NCI-H748 (cell line): ENCODE data around the gene B3GALT5.
"Not testable (repeated sequence)": the region's sequence is repeated elsewhere in the genome, so short reads cannot be mapped to it uniquely, and the experiment has no call there.

Experiments used
- DNase-seq: peaks from one replicate; lab custom pipeline; 2025; ENCODE audit not compliant: unreplicated experiment; lab: John Stamatoyannopoulos, UW

The B3GALT5 gene

GRCh38 chr21:39666026-39666425, 53.3 kb downstream of the B3GALT5 start:
- no peak for DNase-seq

DNA sequence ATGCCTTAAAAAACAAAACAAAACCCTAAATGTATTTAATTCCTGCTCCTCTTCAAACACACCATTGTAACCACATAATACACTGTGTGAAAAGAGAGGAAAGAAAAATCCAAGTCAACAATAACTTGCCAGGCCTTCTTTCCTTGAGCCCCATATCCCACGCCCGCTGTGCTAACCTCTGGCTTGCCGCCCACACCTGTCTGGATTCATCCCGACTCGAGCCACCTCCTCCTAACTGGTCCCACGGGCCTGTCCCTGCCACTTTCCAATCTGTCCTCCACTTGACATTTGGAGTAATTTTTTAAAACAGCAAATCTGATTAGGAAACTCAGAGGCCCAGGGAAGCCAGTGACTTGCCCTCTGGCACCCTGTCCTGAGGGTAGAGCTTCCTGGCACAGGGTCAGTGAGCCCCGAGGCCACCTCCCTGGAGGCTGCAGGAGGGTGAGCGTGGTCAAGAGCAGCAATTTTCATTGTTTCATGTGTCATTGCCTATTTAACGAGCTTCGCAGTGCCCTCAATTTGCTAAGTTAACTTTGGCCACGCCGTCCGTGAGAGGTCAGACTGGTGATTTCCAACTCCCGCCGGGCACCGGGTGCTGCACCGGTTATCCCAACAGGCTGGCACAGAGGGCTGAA, 54.1 kb downstream of the B3GALT5 start:
- no peak for DNase-seq

DNA sequence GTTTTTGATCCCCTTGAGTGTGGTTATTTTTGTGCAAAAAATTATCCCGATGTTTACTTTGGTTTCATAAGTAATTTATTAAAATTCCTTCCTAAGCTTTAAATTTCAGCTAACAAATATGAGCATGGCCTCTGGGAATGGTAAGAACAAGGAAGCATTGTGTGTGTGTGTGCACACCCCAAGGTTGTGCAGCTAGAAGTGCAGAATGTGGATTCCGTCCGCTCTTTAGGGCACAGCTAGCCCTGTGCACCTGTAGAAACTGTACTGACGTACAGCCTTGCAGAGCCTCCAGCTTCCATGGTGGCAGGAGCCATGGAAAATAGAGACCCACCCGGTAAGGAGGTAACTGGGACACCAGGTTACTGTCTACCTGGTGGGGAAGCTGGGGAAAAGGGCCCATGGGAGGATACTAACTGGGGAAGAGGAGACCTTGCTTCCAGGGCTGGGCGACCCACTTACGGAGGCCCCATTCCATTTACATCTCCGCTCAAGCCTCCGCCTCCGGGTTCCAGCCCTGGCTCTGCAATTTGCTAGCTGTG, 54.7 kb downstream of the B3GALT5 start:
- no peak for DNase-seq

- no peak for DNase-seq
These were observed 55.6 kb downstream of the B3GALT5 start for GRCh38 chr21:39668369-39668768.

GRCh38 chr21:39669485-39669884, 56.7 kb downstream of the B3GALT5 start:
- peak; percentile 65 for DNase-seq

DNA sequence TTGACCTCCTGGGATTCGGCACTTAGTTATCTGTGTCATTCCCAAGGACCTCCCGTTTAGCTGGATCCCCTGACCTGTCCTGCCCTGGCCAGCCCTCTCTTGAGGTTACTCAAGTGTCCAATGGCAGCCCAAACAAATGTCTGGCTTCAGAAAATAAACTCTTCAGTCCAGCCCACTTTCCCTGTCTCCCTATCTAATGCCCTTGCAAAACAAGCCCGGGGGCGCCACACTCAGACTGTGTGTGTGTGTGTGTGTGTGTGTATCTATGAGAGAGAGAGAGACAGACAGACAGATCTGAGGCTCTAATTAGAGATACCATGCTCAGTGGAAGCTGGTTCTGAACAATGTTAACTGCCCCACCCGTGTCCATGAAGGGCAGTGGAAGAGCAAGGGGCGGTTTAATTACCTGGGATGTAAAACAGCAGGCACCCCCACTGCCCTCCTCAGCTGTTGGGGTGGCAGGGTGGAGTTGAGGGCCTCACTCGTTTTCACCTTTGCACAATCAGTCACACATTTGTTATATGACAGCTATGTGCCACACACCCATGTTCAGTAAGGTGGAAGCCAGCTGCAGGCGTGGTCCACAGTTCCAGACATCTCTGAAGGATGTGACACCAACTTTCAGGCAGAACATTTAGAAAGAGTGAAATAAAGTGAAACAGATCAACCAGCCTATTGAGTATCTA, 57.4 kb downstream of the B3GALT5 start:
- peak; percentile 56 for DNase-seq

- peak; percentile 86 for DNase-seq
These were observed 58.0 kb downstream of the B3GALT5 start for GRCh38 chr21:39670701-39671100.

GRCh38 chr21:39671986-39672385, 59.2 kb downstream of the B3GALT5 start:
- no peak for DNase-seq

DNA sequence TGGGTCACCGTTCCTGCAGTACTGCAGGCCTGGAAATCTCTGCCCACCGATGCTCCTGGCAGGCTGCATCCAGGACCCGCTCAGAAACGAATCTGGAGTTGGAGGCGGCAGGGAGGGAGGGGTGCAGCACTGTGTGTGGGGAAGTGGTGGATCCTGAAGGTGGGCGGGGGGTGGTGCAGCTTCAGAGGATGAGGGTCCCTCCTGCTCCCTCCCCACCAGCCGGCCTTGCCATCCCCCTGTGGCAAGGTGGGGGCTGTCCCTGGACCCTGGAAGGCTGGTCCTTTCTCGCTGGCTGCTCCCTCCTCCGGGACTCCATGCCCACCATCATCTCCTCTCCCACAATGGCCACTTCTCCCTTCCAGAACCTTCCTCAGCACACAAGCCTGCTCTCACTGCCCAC, 60.4 kb downstream of the B3GALT5 start:
- no peak for DNase-seq

DNA sequence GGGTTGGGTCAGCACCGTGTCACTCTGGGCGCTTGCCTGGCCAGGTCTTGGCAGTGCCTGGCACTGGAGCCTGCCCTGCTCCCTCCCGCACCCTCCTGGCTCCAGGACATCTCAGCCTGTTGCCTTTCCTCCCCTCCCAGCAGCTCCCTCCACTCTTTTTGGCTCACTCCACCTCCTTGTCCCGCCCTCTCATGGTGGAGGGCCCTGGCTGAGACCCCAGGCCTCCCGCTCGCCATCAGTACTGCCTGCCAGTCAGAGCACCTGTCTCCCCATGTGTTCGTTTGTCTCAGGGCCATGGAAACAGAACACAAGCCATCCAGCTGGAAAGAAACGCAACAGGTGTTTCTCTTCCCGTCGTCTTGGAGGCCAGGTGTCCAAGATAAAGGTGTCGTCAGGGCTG, 61.0 kb downstream of the B3GALT5 start:
- DNase-seq: peak; percentile 66

GRCh38 chr21:39674801-39675200, 62.1 kb downstream of the B3GALT5 start:
- DNase-seq: no peak

DNA sequence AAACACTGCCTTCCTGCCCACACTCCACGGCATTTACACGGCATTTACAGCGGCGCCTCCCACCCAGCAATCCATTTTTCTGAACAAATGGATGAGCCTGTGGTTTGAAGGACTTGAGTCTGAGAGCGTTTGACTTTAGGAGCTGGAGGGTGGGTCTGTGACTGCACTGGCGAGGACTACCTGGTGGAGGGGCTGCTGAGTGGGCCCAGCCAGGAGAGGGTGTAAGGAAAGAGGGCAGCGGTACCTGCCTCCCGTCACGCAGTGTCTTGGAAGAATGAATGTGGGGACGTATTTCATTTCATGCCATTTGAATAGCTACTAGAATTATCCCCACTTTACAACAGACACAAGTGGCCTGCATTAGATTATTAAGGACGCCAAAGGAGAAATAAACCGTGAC, 62.9 kb downstream of the B3GALT5 start:
- peak; percentile 86 for DNase-seq

- DNase-seq: peak; percentile 98
These were observed 63.4 kb downstream of the B3GALT5 start for GRCh38 chr21:39675993-39676661.

GRCh38 chr21:39680216-39680615, 67.5 kb downstream of the B3GALT5 start:
- DNase-seq: no peak

DNA sequence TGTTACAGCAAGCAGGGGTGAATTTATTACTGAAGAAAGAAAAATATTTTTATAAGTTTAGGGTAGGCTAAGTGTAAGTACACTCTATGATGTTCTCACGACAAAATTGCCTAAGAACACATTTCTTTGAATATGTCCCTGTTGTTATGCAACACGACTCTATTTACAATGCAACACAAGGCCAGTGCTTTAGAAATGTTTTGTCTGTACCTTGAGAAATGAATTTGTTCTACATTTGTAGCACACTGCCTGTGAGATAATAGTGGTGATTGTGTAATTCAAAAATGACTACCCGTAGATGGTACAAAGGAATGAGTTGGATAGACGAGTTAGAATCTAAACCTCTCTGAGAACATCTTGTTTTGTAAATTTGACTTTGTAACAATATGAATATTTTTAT, 68.5 kb downstream of the B3GALT5 start:
- DNase-seq: no peak

DNA sequence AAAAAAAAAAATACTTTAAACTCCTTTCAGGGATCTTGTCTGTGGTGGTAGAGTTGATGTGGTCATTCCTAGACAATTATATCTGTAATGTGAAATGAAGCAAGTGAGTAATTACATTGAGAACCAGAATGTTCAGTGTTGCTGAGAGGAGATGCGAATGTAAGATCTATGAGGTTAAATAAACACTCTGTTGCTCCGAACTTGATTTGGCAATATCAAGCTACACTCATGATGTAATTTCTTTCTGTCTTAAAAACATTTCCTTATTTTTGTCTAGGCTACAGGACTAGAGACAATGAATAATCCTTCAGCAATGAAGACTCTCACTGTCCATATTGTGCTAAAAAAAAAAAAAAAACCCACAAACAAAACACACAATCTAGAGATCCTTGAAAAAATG, 69.1 kb downstream of the B3GALT5 start:
- DNase-seq: no peak

DNA sequence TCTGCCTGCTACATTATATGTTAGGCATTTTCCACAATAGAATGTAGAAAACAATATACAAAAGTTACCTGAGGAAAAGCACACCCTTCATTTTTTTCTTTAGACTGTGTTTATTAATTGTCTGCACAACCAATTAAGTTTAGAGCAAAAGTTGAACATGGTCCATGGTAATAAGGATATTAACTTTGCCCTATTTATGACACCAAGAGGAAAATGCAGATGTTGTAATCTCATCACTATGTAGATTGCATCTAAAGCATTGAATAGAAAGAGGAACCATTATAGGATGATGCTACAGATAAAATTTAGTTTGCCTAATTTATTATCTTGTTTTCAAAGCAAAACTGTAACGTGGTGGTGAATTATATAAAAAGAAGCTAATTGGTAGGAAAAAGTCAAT, 72.5 kb downstream of the B3GALT5 start:
- DNase-seq: no peak

DNA sequence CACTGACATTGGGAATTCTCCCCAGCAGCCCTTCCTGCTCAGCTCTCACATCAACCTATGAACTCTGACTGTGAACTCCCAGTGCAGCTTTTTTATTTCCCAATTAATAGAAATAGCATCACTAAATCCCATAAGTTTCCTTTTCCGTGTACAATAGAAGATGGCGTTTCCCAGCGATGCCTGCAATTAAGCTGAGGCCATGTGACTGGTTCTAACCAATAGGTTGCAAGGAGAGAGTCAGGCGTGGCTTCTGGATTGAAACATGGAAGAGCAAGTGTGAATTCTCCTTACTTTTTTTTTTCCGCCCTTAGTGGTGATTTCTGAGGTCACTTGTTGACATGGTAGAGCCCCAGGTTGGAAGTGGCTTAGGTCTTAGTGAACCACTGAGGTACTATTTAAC, 73.3 kb downstream of the B3GALT5 start:
- DNase-seq: no peak

DNA sequence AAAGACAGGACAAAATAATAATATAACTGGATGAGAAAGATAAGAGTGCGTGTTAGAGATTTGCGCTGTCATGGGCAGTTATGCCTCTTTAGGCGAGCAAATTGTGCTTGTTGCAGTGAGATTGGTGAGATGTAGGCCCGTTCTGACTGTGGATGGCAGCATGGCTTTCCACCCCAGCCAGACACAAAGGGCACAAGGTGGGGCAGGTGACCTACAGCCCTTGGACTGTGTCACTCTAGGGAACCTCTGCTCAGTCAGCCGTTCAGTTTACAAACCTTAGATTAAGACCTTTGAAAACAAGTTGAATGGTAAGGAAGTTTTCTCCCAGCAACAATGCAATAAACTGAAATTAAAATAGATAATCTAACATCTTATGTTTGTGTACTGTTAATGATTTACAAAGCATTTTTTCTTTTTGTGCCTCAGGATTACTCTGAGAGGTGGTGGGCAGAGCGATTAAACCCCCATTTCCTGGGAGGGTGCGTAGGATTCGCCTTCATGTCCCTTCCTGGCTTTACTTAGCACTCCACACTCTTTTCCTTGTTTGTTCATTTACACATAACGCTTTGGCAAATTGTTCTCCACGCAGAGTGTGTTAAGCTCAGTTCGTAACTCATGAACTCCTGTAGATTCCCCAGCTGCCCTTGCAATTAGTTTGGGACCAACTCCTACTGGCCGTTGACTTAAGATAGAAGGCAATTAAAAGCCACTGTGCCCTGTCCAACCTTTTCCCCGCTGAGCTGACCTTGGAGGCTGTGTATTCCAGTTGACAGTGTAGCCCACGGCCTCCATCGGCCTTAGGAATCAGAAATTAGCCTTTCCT, 74.1 kb downstream of the B3GALT5 start:
- DNase-seq: peak; percentile 35

GRCh38 chr21:39688010-39688409, 75.3 kb downstream of the B3GALT5 start:
- peak; percentile 8 for DNase-seq

GRCh38 chr21:39689860-39690259, 77.1 kb downstream of the B3GALT5 start:
- DNase-seq: not testable (repeated sequence)
